H1 (cell line): ENCODE data around the gene RAPH1.

ENCODE experiments used
- CHD2 ChIP-seq: IDR thresholded peaks from 2 replicates; pipeline ENCODE4 v1.6.1; 2012; ENCODE audit warnings: low read length, improper control_type of control experiment
- CTCF ChIP-seq, 3 experiments: IDR thresholded peaks; 1 replicate in 2 of 3; 2 replicates in 1 of 3; pipeline versions ENCODE4 v1.5.1 to v1.6.1; 2011; ENCODE audit warnings: low read length in 3 of 3, mild to moderate bottlenecking in 3 of 3, inconsistent platforms in 2 of 3, low read depth in 1 of 3, moderate library complexity in 1 of 3; ENCODE audit not compliant: insufficient read depth in 1 of 3; ENCODE audit errors: control extremely low read depth in 1 of 3
- HDAC2 ChIP-seq, 2 experiments: fragments of 300-600 bp in 1 of 2; sonication (generic) in 1 of 2; IDR thresholded peaks; 2 replicates each; pipeline ENCODE4 v1.6.1; 2011 to 2012; ENCODE audit warnings: low read depth in 2 of 2, low read length in 2 of 2, mild to moderate bottlenecking in 2 of 2, moderate library complexity in 2 of 2, borderline replicate concordance in 1 of 2, inconsistent platforms in 1 of 2
- POLR2A ChIP-seq, 2 experiments: IDR thresholded peaks; 1 replicate in 1 of 2; 2 replicates in 1 of 2; pipeline ENCODE4 v1.6.1; 2011; ENCODE audit warnings: low read depth in 2 of 2, low read length in 2 of 2, mild to moderate bottlenecking in 2 of 2; ENCODE audit errors: control extremely low read depth in 1 of 2
- POLR2AphosphoS5 ChIP-seq: IDR thresholded peaks from 2 replicates; pipeline ENCODE4 v1.6.1; 2011; ENCODE audit warnings: low read depth, low read length

GRCh38 chr2:203553784-203554183, 18.7 kb upstream of the RAPH1 start:
- TF ChIP-seq CHD2: no peak
- TF ChIP-seq CTCF (IDR thresholded peaks at IDR 0.05; ENCODE audit: control extremely low read depth in 1 of 3, insufficient read depth in 1 of 3, low read depth in 1 of 3, low read length in 3 of 3): no peak
- no peak for TF ChIP-seq POLR2AphosphoS5
- TF ChIP-seq HDAC2 (IDR thresholded peaks at IDR 0.05; ENCODE audit: borderline replicate concordance in 1 of 2, low read depth in 2 of 2, low read length in 2 of 2): no peak
- TF ChIP-seq POLR2A (IDR thresholded peaks at IDR 0.05; ENCODE audit: control extremely low read depth in 1 of 2, low read depth in 2 of 2, low read length in 2 of 2): no peak
